NCI-H1930 (cell line): ENCODE measurements around the gene CERS1.

Experiments
- DNase-seq, 2 experiments: peaks; one replicate each; lab custom pipeline; 2025; lab: John Stamatoyannopoulos, UW

The CERS1 gene

DNA sequence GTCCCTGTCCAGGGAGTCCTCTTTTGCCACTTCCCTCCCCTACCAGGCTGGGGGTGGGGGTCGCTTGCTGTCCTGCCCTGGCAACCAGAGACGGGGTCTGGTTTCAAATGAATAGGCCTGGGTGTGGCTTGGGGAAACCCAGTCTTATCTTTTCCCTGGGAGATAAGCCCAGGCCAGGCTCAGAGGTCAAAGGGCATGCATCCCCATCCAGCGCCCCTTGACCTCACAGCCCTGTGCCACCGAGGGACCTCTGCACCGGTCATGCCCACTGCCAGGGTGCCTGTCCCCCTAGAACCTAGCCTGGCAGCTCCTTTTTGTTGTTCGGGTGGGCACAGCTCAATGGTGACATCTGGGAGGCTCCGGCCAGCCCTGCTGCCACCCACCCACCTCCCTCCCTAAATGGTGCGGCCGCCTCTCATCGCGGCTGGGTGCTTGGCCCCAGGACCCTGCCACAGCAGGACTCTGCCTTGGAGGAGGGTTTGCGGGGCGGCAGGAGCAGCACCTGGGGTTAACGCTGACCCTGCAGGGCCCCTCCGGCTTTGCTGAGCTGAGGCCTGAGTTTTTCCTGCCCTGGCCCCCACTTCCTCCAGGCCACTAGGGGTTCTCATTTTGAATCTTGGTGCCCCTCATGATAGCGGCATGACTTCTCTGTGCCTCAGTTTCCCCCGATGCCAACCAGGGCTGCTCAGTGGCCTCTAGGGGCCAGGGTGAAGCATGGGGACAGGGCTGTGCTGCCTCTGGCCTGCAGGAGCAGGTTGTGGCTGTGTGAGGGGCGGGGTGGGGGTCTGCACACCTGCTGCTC, 2.9 kb upstream of the CERS1 start:
- DNase-seq: no peak

DNA sequence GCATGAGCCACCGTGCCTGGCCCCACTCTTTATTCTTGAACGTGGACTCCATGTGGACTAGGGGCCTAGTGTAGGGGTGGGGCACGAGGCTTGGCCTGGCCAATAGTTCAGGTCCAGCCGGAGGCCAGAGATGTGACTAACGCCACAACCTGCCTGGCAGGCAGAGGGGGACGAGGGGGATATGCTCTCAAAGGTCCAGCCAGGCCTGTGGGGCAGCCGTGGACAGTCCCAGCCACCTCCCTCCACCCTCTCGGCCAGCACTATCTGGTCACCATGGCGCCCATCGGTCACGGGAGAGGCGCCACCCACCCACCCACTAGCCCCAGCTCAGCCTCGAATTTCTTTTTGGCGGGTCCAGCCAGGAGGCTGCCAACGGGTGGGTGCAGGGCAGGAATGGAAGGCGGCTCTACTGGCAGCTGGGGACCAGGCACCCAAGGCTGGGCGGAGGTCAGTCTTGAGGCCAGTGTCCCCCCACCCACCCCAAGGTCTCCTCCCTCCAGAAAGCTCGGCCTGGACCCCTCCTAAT, 2.2 kb upstream of the CERS1 start:
- no peak for DNase-seq

DNA sequence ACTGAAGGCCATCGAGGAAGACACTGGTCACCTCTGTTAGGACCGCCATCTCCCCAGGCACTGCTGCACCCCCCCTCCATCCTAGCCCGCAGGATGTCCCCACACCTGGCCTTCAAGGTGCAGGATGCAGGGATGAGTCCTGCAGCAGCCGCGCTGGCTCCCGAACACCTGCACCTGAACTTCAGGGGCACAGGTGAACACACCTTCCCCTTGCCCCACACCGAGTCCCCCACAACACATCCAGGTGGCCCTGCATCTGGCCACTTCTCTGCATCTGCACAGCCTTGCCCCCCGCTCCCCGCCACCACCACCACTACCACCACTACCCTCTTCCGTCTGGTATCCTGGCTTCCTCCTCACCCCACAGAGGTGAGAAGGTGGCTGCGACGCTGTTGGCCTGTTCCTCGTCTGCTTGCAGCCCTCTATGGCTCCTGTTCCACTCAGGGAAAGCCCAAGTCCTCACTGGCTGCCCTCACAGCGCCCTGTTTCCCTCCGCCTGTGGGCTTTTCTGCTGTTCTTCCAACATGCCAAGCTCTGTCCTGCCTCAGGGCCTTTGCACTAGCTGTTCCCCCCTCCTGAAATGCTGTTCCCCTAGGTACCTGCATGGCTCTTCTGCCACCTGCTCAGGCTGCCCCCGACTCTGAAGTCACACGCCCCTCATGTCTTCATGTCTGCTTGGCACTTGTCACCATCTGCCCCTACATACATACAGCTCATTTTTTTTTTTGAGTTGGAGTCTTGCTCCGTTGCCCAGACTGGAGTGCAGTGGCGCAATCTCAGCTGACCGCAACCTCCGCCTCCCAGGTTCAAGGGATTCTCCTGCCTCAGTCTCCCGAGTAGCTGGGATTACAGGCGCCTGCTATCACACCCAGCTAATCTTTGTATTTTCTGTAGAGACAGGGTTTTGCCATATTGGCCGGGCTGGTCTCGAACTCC, 1.4 kb upstream of the CERS1 start:
- DNase-seq: no peak

DNA sequence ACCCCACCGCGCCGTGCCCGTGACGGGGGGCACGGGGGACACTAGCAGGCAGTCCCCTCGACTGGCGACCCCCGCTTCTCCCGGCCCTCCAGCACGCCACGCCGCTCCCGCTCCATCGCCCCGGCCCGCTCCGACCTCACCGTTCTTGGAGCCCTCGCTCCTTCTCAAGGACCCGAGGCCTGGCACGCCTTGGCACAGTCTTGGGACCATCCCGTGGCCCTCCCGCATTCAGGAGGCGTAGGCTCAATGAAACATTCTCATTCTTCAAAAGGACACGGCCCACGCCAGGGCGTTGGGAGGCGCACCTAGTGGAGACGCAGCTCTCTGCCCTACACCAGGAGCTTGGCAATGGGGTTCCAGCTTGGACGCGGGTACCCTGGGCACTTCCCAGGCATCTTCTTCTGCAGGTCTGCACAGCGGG, 473 bp upstream of the CERS1 start:
- no peak for DNase-seq

DNA sequence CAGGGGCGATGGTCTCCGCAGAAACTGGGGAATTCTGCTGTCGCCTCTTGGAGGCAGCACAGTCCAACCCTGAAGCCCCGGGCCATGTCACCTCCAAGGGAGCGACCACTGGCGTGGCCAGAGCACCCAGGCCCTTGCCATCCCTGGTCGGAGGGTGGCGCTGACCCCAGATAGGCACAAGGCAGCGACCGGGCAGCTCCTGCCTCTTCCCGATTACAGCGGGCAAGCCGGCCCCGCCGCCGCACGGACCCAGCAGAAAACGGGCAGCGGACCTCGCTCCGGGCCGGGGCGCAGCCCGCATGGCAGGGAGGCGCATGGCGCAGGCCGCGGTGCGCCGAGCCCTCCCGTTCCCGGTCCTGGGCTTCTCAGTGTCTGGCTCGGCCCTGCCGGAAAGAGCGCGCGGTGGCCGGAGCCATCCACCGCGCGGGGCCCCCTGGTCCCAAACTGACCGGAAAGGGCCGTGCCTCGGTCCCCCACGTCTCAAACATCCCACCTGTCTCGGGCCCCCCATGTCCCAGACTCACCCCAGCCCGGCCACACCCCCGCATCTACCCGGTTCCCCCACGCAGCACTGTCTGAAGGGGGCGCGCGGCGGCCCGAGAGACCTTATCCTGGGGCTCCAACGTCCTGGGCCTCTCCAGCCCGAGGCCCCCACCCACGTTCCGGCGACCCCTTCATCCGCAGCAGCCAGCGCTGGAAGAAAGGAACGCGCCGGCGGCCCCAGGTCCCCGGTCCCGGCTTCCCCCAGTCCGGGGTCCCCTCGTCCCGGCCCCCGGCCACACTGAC, 727 bp downstream of the CERS1 start:
- DNase-seq: peak in 1 of 2 experiments; percentile 35

DNA sequence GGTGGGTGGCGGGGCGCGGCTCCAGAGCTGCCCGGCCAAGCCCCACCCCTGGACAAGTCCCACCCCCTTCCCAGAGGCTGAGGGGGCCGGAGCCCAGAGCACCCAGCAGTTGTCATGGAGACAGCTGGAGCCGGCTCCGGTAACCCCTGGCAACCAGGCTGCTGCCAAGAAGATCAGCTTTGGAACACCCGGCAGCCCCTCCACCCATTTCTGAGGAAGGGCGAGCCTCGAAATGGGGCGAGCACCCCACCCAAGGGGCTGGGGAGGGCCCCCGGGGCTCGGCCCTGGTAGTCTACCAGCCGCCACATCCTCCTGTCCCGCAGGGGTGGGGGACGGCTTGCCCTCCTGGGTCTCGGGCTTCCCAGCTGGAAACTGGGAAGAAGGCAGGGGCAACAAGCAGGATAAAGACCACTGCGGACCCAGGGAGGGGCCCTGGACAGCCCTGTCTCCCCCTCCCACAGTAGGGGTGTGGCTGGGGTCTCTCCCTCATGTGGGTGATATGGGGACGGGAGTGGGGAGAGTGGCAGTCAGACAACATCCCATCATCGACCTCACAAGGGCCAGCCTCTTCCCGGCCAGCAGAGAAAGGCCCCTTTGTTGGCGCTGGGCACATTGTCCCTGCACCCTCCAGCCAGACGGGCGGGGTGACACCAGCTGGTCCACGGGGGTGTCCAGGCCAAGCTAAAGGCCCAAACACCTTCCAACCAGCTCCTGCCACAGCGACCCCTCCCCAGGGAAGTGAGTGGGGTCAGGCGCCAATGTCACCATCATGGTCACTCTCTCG, 1.5 kb downstream of the CERS1 start:
- no peak for DNase-seq

DNA sequence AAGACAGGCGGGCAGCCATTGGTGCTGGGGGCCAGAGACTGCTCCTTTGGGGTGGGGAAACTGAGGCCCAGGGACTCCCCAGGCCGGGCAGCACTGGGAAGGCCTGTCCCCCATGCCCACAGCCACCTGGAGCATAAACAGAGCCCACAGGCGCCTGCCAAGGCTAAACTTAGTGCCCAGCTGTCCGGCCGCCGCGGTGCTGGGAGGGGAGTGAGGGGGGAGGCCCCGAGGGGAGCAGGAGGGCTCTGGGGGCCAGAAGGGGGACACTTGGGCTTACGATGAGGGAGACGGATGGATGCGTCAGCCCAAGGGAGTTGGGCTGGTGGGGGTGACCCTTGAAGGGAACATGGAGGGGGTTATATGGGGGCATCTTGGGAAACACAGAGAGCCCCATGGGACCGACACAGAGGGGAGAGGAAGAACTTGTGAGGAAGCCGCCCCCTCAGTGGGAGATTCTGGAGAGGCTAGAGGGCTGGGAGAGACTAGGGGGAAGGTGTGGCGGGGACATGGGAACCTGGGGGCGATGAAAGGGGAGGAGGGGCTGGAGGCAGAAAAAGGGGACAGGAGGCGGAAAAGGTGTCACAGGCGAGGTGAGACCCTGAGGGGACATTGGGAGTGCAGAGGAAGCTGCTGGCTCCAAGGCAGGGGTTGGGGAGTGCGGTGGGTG, 2.2 kb downstream of the CERS1 start:
- DNase-seq: no peak

DNA sequence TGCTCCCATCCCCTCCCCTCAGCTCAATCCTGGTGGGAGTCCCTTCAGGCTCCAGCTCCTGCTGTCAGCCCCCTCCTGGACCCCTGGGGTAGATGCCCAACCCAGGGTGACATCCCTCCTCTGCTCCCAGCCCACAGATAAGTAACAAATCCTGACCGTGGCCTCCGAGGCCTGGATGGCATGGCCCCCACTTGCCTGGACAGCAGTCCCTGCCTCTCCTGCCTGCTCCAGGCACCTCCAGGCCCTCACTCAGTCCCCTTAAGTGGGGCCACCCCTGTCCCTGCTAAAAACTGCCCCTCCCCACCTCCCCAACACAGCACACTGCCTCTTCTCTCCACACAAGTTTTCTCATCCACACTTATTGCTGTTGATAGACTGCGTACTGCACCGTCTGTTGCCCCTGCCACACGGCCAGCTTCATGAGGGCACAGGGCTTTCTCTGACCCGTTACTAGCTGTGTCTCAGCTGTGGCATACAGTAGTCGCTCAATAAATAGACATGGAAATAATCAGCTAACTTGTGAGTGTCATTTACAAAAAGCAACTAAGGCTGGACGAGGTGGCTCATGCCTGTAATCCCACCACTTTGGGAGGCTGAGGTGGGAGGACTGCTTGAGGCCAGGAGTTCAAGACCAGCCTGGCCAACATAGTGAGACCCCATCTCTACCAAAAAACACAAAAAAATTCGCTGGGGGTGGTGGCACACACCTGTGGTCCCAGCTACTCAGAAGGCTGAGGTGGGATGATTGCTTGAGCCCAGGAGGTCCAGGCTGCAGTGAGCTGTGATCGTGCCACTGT, 5.8 kb downstream of the CERS1 start:
- DNase-seq: no peak

DNA sequence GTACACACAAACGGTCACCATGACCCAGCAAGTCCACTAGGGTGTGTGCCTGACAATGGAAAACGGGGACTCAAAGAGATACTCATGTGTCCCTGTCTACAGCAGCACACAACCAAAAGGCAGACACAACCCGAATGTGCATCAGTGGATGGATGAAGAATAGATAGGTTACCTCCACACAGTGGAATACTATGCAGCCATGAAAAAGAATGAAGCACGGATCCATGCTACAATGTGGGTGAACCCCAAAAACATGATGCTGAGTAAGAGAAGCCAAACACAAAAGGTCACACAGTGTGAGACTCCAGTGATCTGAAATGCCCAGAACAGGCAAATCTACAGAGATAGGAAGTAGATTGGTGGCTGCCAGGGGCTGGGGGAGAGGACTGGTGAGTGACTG, 9.0 kb downstream of the CERS1 start:
- DNase-seq: no peak

DNA sequence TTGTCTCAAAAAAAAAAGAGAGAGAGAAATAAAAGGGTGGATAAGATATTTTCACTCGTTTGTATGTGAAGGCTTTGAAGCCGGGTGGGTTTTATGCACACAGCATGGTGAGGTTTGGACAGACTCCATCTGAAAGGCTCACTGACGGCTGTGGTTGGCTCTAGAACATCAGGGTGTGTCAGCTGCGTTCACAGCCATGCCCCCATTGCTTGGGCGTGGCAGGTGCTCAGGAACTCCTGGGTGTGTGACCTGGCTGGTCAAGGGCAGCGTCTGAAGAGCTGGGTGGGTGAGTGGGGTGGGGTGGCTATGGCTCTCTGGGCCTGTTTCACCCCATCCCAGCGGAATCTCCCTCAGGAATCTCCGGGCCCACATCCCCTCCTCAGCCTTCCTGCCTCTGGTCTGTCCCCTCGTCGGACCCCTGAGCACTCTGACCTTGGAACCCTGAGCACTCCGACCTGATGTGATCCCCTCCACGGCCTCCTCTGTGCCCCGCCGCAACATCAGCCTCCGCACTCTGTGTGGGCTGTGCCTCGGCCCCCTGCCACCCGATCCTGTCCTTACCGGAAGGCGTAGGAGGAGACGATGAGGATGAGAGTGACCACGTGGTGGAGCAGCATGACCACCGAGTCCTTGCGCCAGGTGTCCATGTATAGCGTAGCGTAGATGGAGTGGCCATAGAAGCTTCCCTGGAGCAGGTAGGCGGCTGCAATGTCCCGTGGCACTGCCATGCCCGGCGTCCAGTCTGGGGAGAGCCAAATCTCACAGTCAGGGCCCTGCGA, 12.2 kb downstream of the CERS1 start:
- no peak for DNase-seq

DNA sequence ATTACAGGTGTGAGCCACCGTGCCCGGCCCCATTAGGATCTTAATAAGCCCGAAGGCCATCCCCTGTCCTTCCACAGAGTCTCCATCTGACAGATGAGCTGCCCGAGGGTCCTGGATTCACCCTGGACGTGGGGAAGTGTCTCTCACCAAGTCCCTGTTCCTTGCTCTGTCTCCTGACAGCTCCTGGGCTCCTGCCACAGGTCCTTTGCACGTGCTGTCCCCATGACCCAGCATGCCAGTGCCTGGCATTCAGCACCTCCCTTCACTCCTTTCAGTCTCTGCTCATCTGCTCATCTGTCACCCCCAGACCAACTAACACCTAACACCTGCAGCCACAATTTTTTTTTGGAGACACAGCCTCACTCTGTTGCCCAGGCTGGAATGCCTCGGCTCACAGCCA, 14.5 kb downstream of the CERS1 start:
- no peak for DNase-seq

DNA sequence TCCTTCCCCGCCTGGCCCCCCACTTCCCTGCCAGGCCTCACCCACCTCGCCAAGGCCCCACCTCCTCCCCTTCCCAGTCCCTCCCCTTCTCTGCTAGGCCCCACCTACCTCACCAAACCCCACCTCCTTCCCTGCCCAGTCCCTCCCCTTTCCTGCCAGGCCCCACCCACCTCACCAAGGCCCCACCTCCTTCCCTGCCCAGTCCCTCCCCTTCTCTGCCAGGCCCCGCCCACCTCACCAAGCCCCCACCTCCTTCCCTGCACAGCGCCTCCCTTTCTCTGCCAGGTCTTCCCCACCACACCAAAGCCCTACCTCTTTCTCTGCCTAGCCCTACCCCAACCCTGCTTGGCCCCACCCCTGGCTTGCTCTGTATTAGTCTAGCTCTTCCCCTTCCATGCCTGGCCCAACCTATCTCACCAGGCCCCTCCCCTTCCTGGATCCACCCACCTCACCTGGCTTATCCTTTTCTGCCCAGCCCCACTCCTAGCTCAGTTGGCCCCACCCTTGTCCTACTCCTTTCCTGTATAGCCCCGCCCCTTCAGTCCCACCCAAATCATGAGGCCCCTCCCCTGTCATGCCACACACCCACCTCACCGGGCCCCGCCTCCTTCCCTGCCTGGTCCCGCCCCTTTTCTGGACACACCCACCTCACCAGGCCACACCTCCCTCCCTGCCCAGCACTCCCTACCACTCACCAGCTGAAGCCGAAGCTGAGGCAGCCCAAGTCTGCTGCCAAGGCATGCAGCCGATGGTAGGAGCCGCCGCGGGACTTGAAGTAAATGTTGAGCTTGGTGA, 16.2 kb downstream of the CERS1 start:
- DNase-seq: no peak

DNA sequence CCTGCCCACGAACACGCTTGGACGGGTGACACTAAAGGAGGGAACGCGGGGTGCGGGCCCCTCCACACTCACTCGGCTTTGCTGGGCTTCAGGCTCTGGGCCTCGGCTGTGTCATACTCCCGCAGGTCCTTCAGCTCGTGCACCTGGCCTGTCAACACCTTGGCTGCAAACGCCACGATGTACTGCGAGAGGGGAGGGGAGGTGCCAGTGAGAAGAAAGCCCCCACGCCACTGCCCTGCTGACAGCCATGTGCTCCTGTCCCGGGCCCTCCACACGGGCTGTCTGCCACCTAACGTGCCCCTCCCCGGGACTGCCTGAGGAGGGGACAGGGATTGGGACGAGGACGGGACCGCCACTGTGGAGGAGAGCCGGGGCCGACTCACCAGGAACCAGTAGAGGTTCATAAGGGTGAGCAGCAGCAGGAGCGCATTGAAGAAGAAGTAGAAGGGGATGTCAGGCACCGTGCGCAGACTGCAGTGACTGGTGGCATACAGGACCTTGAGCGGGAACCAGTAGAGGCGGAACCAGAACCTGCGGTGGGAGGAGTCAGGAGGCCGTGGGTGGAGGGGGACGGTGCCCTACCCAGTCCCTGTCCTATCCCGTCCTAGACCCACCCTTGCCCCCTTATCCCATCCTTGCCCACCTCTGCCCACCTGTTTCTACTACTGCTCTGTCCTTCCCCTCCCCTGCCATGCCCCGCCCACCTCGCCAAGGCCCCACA, 16.9 kb downstream of the CERS1 start:
- no peak for DNase-seq

DNA sequence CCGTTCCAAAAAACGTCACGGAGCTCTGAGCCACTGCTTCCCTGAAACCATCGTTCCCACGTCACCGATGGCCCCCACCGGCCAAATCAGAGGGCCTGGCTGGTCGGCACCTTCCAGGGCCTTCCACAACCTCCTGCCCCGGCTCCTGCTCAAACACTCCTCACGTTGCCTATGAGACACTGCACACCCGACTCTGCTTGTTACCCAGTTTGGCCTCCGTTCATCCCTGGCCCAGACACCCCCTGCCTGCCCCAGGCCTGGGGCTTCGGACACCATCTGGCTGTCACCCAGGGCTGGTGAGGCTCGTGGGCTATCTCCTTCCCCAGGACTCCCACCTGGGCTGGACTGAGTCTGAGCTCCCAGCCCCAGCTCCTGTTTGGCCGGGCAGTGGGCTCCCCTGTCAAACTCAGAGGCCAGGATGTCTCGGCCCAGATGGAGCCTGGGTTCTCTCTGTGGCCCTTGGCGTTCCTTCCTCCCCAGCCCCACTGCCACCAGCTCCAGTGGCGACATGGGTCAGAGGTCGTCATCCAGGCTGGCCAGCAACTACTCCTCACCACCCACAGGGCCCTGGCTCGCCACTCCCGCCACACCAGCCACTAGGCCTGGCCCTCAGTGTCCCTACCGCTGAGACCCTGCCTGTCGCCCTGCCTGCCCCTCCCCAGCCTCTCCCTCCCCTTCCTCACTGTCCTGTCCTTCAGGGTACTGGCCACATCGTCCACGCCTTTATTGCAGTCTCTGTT, 17.7 kb downstream of the CERS1 start:
- DNase-seq: no peak

DNA sequence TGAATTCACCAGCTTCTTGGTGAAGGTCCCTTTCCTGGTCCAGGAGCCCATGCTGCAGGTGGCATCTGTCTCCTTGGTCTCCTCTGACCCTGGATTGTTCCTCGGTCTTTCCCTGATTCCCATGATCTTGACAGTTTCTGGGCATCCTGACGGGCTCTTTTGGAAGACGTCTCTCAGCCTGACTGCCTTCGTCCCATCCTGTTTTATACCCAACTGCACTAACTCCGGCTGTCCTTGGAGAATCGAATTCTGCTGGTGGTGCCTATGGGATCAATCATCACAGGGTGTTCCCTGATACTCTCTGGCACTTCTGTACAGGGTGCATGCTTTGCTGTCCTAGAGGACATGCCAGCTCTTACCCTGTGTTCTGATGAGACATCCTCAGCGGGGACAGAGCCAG, 19.1 kb downstream of the CERS1 start:
- DNase-seq: no peak

DNA sequence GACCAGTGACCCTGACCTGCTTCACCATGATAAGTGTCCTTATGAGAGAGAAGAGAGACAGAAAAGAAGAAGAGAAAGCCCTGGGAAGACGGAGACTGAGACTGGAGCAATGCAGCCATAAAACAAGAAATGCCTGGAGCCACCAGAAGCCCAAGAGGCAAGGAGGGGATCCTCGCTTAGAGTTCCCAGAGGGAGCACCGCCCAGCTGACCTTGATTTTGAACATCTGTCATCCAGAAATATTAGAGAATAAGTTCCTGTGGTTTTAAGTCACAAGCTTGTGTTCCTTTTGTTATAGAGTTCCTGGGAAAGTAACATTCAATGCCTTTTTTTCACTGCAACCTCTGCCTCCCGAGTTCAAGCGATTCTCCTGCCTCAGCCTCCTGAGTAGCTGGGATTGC, 20.2 kb downstream of the CERS1 start:
- no peak for DNase-seq

DNA sequence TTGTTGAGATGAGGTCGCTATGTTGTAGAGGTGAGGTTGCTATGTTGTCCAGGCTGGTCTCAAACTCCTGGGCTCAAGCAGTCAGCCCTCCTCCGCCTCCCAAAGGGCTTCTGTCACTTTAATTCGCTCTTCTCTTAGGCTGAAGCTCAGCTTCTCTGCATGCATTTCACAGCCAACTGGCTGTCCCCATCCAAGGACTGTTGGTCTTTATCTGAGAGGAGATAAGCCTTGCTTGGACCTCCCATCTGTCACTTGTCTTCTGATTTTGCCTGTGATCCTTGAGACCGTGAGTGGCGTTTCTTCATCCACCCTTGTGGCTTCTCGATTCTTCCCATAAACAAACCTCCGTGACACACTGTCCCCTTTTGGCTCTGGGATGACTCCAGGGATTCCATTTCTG, 24.4 kb downstream of the CERS1 start:
- DNase-seq: no peak
